GM23338 (cell line): ENCODE data around the gene COL1A2. TPM values are rescaled to one million over a fixed set of nuclear protein-coding genes. Genes with fewer than 3 reads are reported as not detected.

ENCODE experiments used
- ATAC-seq: fragments of 200-7000 bp; cut with Tn5 transposase; 3 replicates; pipeline ENCODE4 v1.9.1; 2020
- DNase-seq: peaks from one replicate; pipeline ENCODE4 v3.0.0-alpha.2; 2015; ENCODE audit warnings: low spot score
- H2AFZ ChIP-seq: fragments of 200-600 bp; sonication (generic); 2 replicates; pipeline ENCODE4 v1.8.0; 2016; ENCODE audit warnings: antibody characterized with exemption, mild to moderate bottlenecking, moderate library complexity
- H3F3A ChIP-seq: fragments of 200-600 bp; sonication (generic); replicated peaks from 2 replicates; pipeline ENCODE4 v1.8.0; 2017; ENCODE audit warnings: antibody characterized with exemption, mixed run types, low read depth
- H3K27ac ChIP-seq: fragments of 200-600 bp; sonication (generic); 2 replicates; pipeline ENCODE4 v1.6.1; 2016; ENCODE audit warnings: low read depth
- H3K27me3 ChIP-seq: fragments of 200-600 bp; sonication (generic); 2 replicates; pipeline ENCODE4 v1.8.0; 2016; ENCODE audit warnings: mild to moderate bottlenecking, mixed run types, moderate library complexity; ENCODE audit not compliant: insufficient read depth
- H3K36me3 ChIP-seq: fragments of 200-600 bp; sonication (generic); 2 replicates; pipeline ENCODE4 v1.8.0; 2016; ENCODE audit warnings: mild to moderate bottlenecking; ENCODE audit not compliant: insufficient read depth
- H3K4me1 ChIP-seq: fragments of 200-600 bp; sonication (generic); 2 replicates; pipeline ENCODE4 v1.8.0; 2016; ENCODE audit warnings: mild to moderate bottlenecking, moderate library complexity; ENCODE audit not compliant: insufficient read depth
- H3K4me2 ChIP-seq: fragments of 200-600 bp; sonication (generic); 2 replicates; pipeline ENCODE4 v1.7.1; 2017; ENCODE audit warnings: mixed run types
- H3K4me3 ChIP-seq: fragments of 200-600 bp; sonication (generic); 2 replicates; pipeline ENCODE4 v1.6.1; 2016; ENCODE audit warnings: mixed run types
- H3K79me2 ChIP-seq: fragments of 200-600 bp; sonication (generic); replicated peaks from 2 replicates; pipeline ENCODE4 v1.8.0; 2017; ENCODE audit warnings: mild to moderate bottlenecking; ENCODE audit not compliant: insufficient read depth
- H3K9me2 ChIP-seq: fragments of 200-600 bp; sonication (generic); 2 replicates; pipeline ENCODE4 v1.8.0; 2017; ENCODE audit not compliant: insufficient read depth
- H4K20me1 ChIP-seq: fragments of 200-600 bp; sonication (generic); replicated peaks from 2 replicates; pipeline ENCODE4 v1.8.0; 2017; ENCODE audit warnings: mild to moderate bottlenecking; ENCODE audit not compliant: insufficient read depth
- H3K27ac Mint-ChIP-seq: 2 replicates; pipeline ENCODE4 v1.8.0; 2020; ENCODE audit warnings: inconsistent platforms, mild to moderate bottlenecking, moderate library complexity, mixed read lengths
- H3K27me3 Mint-ChIP-seq: 3 replicates; pipeline ENCODE4 v1.8.0; 2022; ENCODE audit warnings: low read depth, mild to moderate bottlenecking, moderate library complexity, mixed read lengths, inconsistent platforms; ENCODE audit not compliant: insufficient read depth, poor library complexity
- H3K36me3 Mint-ChIP-seq: 3 replicates; pipeline ENCODE4 v1.8.0; 2021; ENCODE audit warnings: low read depth, mild to moderate bottlenecking, inconsistent platforms, moderate library complexity, mixed read lengths
- H3K4me1 Mint-ChIP-seq: 3 replicates; pipeline ENCODE4 v1.8.0; 2020; ENCODE audit warnings: mild to moderate bottlenecking, inconsistent platforms, mixed read lengths
- H3K4me3 Mint-ChIP-seq: 3 replicates; pipeline ENCODE4 v1.8.0; 2021; ENCODE audit warnings: moderate library complexity, mild to moderate bottlenecking, inconsistent platforms, mixed read lengths
- H3K9me3 Mint-ChIP-seq: 3 replicates; pipeline ENCODE4 v1.8.0; 2020; ENCODE audit warnings: moderate library complexity, mild to moderate bottlenecking, inconsistent platforms, mixed read lengths
- CREB1 ChIP-seq: fragments of 250-450 bp; sonication (Bioruptor Pico); IDR thresholded peaks from 2 replicates; pipeline ENCODE4 v1.5.0; 2020; ENCODE audit warnings: low read depth, mild to moderate bottlenecking, moderate library complexity
- ETS1 ChIP-seq: IDR thresholded peaks from 2 replicates; pipeline ENCODE4 v1.6.1; 2016; ENCODE audit warnings: antibody characterized with exemption
- EZH2 ChIP-seq: fragments of 200-600 bp; sonication (generic); IDR thresholded peaks from one replicate; pipeline ENCODE4 v1.8.0; 2017; ENCODE audit warnings: antibody characterized with exemption, mild to moderate bottlenecking, low read depth; ENCODE audit not compliant: unreplicated experiment
- EZH2phosphoT487 ChIP-seq: fragments of 200-600 bp; sonication (generic); IDR thresholded peaks from one replicate; pipeline ENCODE4 v1.8.1; 2018; ENCODE audit warnings: antibody characterized with exemption; ENCODE audit not compliant: unreplicated experiment
- JUNB ChIP-seq: IDR thresholded peaks from one replicate; pipeline ENCODE4 v1.6.1; 2016; ENCODE audit warnings: antibody characterized with exemption; ENCODE audit not compliant: unreplicated experiment
- NANOG ChIP-seq: IDR thresholded peaks from 2 replicates; pipeline ENCODE4 v1.6.1; 2016; ENCODE audit warnings: antibody characterized with exemption, borderline replicate concordance
- POLR2AphosphoS5 ChIP-seq: IDR thresholded peaks from 2 replicates; pipeline ENCODE4 v1.6.1; 2016; ENCODE audit warnings: antibody characterized with exemption, low read depth
- STAT1 ChIP-seq: IDR thresholded peaks from one replicate; pipeline ENCODE4 v1.6.1; 2016; ENCODE audit warnings: antibody characterized with exemption; ENCODE audit not compliant: unreplicated experiment
- ZNF114 ChIP-seq: fragments of 250-450 bp; sonication (Bioruptor Pico); IDR thresholded peaks from 2 replicates; pipeline ENCODE4 v1.5.0; 2020; ENCODE audit warnings: mild to moderate bottlenecking, moderate library complexity
- polyA plus RNA-seq: library from polyadenylated mRNA; unstranded; fragments of >200 nt; fragmentation: Nextera tagmentation; extraction: Ambion mirVana; gene quantifications from 2 replicates; pipeline ENCODE4 v1.2.1, GENCODE V29; 2016
- total RNA-seq: library from RNA; depleted of rRNA; stranded (reverse); fragments of >200 nt; shearing (Covaris generic); gene quantifications from 2 replicates; pipeline ENCODE4 v1.2.3, GENCODE V29; 2014
- TF ChIP-seq, protein P1 (sequence below), 2 experiments: fragments of 200-600 bp in 1 of 2; sonication (generic) in 1 of 2; conservative IDR thresholded peaks; 2 replicates each; pipeline versions ENCODE4 v1.5.1 to v1.6.1; 2016 to 2017; ENCODE audit warnings: antibody characterized with exemption in 2 of 2, low read depth in 2 of 2, mild to moderate bottlenecking in 2 of 2, moderate library complexity in 1 of 2
- TF ChIP-seq, protein P2 (sequence below): IDR thresholded peaks from one replicate; pipeline ENCODE4 v1.6.1; 2018; ENCODE audit warnings: antibody characterized with exemption; ENCODE audit not compliant: unreplicated experiment

Gene COL1A2
- total and polyA plus RNA-seq, 2 experiments from 2014 or later, result 32.0 to 67.0 TPM

- no peaks in the 10 kb centered on the region for H3K9me2 ChIP-seq
- Mint-ChIP-seq H3K27me3 (no peaks in the 10 kb centered on the region), H3K4me3 (no peak overlapping the region), H3K9me3 (no peaks in the 10 kb centered on the region), H3K4me1 (peaks cover 15% of the 10 kb centered on the region; the same call in 2 of the 3 replicates), H3K36me3 (no peaks in the 10 kb centered on the region), H3K27ac (no peak overlapping the region; the same call in 1 of the 2 replicates)
- no peaks in the 10 kb centered on the region for H3K79me2 ChIP-seq
- peak; percentile 50; the same call in 1 of the 3 replicates for ATAC-seq
- no peaks in the 10 kb centered on the region for H3K4me1 ChIP-seq
- no peak overlapping the region for H3K4me2 ChIP-seq
- H3K27me3 ChIP-seq, result no peaks in the 10 kb centered on the region
- no peak overlapping the region for H3K27ac ChIP-seq
- peak; percentile 19 for DNase-seq
- no peaks in the 10 kb centered on the region for H4K20me1 ChIP-seq
- TF ChIP-seq, protein P1, sequence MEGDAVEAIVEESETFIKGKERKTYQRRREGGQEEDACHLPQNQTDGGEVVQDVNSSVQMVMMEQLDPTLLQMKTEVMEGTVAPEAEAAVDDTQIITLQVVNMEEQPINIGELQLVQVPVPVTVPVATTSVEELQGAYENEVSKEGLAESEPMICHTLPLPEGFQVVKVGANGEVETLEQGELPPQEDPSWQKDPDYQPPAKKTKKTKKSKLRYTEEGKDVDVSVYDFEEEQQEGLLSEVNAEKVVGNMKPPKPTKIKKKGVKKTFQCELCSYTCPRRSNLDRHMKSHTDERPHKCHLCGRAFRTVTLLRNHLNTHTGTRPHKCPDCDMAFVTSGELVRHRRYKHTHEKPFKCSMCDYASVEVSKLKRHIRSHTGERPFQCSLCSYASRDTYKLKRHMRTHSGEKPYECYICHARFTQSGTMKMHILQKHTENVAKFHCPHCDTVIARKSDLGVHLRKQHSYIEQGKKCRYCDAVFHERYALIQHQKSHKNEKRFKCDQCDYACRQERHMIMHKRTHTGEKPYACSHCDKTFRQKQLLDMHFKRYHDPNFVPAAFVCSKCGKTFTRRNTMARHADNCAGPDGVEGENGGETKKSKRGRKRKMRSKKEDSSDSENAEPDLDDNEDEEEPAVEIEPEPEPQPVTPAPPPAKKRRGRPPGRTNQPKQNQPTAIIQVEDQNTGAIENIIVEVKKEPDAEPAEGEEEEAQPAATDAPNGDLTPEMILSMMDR (conservative IDR thresholded peaks at IDR 0.05; ENCODE audit: low read depth in 2 of 2), result no peak
- no peak for TF ChIP-seq JUNB
- no peaks in the 10 kb centered on the region for H3F3A ChIP-seq
- H2AFZ ChIP-seq, result no peak overlapping the region
- no peak overlapping the region for H3K4me3 ChIP-seq
- no peaks in the 10 kb centered on the region for H3K36me3 ChIP-seq
Observed at GRCh38 chr7:94440451-94441039, 45.9 kb downstream of the COL1A2 start.

GRCh38 chr7:94441138-94441537 lies 46.4 kb downstream of the COL1A2 start:
- H3K27ac Mint-ChIP-seq, result no peak overlapping the region

More at GRCh38 chr7:94441138-94441537, 46.4 kb downstream of the COL1A2 start:
- Mint-ChIP-seq H3K4me3 (no peak overlapping the region), H3K4me1 (peaks cover 17% of the 10 kb centered on the region; the same call in 2 of the 3 replicates), H3K9me3 (no peaks in the 10 kb centered on the region), H3K36me3 (no peaks in the 10 kb centered on the region), H3K27me3 (no peaks in the 10 kb centered on the region)
- Histone ChIP-seq H3F3A (no peaks in the 10 kb centered on the region), H2AFZ (no peak overlapping the region), H3K36me3 (no peaks in the 10 kb centered on the region), H3K4me3 (no peak overlapping the region), H3K27me3 (no peaks in the 10 kb centered on the region), H3K4me1 (no peaks in the 10 kb centered on the region), H3K9me2 (no peaks in the 10 kb centered on the region), H3K79me2 (no peaks in the 10 kb centered on the region), H3K4me2 (no peak overlapping the region), H4K20me1 (no peaks in the 10 kb centered on the region), H3K27ac (no peak overlapping the region)
- TF ChIP-seq STAT1, result no peak
- TF ChIP-seq, protein P1 (conservative IDR thresholded peaks at IDR 0.05; ENCODE audit: low read depth in 2 of 2), result no peak
- TF ChIP-seq ETS1, result no peak
- no peak for TF ChIP-seq JUNB
- no peak for TF ChIP-seq ZNF114 (CRISPR knock-in tag)
- TF ChIP-seq POLR2AphosphoS5, result no peak
- TF ChIP-seq CREB1 (CRISPR knock-in tag), result no peak
- TF ChIP-seq EZH2phosphoT487, result no peak
- no peak for TF ChIP-seq EZH2
- no peak for TF ChIP-seq NANOG
- TF ChIP-seq, protein P2, sequence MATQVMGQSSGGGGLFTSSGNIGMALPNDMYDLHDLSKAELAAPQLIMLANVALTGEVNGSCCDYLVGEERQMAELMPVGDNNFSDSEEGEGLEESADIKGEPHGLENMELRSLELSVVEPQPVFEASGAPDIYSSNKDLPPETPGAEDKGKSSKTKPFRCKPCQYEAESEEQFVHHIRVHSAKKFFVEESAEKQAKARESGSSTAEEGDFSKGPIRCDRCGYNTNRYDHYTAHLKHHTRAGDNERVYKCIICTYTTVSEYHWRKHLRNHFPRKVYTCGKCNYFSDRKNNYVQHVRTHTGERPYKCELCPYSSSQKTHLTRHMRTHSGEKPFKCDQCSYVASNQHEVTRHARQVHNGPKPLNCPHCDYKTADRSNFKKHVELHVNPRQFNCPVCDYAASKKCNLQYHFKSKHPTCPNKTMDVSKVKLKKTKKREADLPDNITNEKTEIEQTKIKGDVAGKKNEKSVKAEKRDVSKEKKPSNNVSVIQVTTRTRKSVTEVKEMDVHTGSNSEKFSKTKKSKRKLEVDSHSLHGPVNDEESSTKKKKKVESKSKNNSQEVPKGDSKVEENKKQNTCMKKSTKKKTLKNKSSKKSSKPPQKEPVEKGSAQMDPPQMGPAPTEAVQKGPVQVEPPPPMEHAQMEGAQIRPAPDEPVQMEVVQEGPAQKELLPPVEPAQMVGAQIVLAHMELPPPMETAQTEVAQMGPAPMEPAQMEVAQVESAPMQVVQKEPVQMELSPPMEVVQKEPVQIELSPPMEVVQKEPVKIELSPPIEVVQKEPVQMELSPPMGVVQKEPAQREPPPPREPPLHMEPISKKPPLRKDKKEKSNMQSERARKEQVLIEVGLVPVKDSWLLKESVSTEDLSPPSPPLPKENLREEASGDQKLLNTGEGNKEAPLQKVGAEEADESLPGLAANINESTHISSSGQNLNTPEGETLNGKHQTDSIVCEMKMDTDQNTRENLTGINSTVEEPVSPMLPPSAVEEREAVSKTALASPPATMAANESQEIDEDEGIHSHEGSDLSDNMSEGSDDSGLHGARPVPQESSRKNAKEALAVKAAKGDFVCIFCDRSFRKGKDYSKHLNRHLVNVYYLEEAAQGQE, result no peak
- ATAC-seq (no peak), DNase-seq (no peak)
